ENCODE data around the gene CDK6.

DNA sequence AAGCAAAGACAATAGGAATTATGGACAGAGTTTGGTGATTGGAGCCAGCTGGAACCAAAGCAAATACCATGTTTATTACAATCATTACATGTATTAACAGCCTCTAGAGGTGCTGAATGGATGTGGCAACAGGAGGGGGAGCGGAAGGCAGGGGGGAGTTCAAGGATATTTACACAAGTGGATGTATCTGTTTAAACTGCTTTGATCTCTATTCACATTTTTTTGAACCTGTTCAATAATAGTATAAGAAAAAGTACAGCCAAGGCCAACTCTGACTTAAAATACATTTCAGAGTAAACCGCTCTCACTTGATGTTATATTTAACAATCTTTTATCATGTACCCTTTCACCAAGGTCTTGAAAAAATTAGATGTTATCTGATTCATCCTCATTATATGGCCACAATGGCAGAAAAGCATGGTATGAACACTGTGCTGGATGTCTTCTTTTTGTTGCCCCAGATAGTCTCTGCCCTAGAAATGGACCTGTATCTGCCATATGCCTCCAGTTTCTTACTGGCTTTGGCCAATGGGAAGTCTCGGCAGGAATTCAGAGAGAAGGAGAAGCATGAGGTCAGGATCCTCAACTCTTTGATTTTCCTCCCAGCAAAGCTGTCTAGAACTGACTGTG, 158.0 kb downstream of the CDK6 start:
- TF ChIP-seq, protein P1, sequence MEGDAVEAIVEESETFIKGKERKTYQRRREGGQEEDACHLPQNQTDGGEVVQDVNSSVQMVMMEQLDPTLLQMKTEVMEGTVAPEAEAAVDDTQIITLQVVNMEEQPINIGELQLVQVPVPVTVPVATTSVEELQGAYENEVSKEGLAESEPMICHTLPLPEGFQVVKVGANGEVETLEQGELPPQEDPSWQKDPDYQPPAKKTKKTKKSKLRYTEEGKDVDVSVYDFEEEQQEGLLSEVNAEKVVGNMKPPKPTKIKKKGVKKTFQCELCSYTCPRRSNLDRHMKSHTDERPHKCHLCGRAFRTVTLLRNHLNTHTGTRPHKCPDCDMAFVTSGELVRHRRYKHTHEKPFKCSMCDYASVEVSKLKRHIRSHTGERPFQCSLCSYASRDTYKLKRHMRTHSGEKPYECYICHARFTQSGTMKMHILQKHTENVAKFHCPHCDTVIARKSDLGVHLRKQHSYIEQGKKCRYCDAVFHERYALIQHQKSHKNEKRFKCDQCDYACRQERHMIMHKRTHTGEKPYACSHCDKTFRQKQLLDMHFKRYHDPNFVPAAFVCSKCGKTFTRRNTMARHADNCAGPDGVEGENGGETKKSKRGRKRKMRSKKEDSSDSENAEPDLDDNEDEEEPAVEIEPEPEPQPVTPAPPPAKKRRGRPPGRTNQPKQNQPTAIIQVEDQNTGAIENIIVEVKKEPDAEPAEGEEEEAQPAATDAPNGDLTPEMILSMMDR (IDR thresholded peaks at IDR 0.05; ENCODE audit: low read depth, low read length): no peak
- TF ChIP-seq EZH2phosphoT487 (IDR thresholded peaks at IDR 0.05; ENCODE audit: low read depth): no peak

Data from OCI-LY3 (cell line).